ENCODE results near the gene FAM107B. TPM values are rescaled to one million over a fixed set of nuclear protein-coding genes. Genes with fewer than 3 reads are reported as not detected.

The FAM107B gene
- total RNA-seq, 1 experiment from 2014 or later, result 41.6 TPM

- Histone ChIP-seq H3K4me2 (ENCODE audit: low read length) (no peak overlapping the region), H3K4me3 (replicated peaks in 1 of 2; ENCODE audit: low read depth in 1 of 2, low read length in 2 of 2) (no peak overlapping the region), H4K20me1 (ENCODE audit: insufficient read depth) (no peaks in the 10 kb centered on the region), H3K9ac (ENCODE audit: low read length) (no peak overlapping the region), H3K9me2 (ENCODE audit: insufficient read depth) (no peaks in the 10 kb centered on the region), H3K36me3 (ENCODE audit: control insufficient read depth in 1 of 2, insufficient read depth in 2 of 2, low read length in 2 of 2) (no peaks in the 10 kb centered on the region), H3K27ac (ENCODE audit: low read depth, low read length) (no peak overlapping the region), H2AFZ (ENCODE audit: low read depth, low read length, poor library complexity, severe bottlenecking) (no peak overlapping the region), H3K79me2 (ENCODE audit: insufficient read depth, low read length) (peaks cover 7% of the 10 kb centered on the region; the same call in 1 of the 2 replicates), H3K9me3 (ENCODE audit: control insufficient read depth in 1 of 2, insufficient read depth in 1 of 2, low read depth in 1 of 2, low read length in 2 of 2) (no peaks in the 10 kb centered on the region), H3K27me3 (ENCODE audit: insufficient read depth, low read length) (no peaks in the 10 kb centered on the region), H3K4me1 (ENCODE audit: control insufficient read depth in 1 of 2, insufficient read depth in 2 of 2, low read length in 2 of 2) (peaks cover 17 to 26% of the 10 kb centered on the region in 2 experiments)
- DNase-seq (ENCODE audit: low read depth, low spot score) (no peak), ATAC-seq (no peak)
- ChIA-PET CTCF (no interaction called here), POLR2A (no interaction called here), RAD21 (ENCODE audit: low non-redundant PET in 1 of 2, low total read pairs in 2 of 2, uncharacterized antibody in 2 of 2, unreplicated experiment in 2 of 2) (no interaction called here)
- intact Hi-C loops (cut with micrococcal nuclease), result no loop called here
- BruUV-seq (replicated peaks), result no TSS peak
- TF ChIP-seq CBX3 (IDR thresholded peaks at IDR 0.05; ENCODE audit: low read depth), result no peak
- TF ChIP-seq TCF7L2 (IDR thresholded peaks at IDR 0.05; ENCODE audit: borderline replicate concordance, extremely low read depth, insufficient read depth, insufficient read length), result no peak
- TF ChIP-seq POLR2AphosphoS5 (IDR thresholded peaks at IDR 0.05; ENCODE audit: low read depth, low read length), result no peak
- TF ChIP-seq ZBTB33 (IDR thresholded peaks at IDR 0.05; ENCODE audit: extremely low read depth, insufficient replicate concordance, low read length), result no peak
- TF ChIP-seq ZFX (IDR thresholded peaks at IDR 0.05), result no peak
- no peak for TF ChIP-seq EZH2 (IDR thresholded peaks at IDR 0.05)
- TF ChIP-seq, protein P1, sequence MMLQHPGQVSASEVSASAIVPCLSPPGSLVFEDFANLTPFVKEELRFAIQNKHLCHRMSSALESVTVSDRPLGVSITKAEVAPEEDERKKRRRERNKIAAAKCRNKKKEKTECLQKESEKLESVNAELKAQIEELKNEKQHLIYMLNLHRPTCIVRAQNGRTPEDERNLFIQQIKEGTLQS (IDR thresholded peaks at IDR 0.05), result no peak
- TF ChIP-seq EGR1 (IDR thresholded peaks at IDR 0.05; ENCODE audit: low read depth), result no peak
- TF ChIP-seq RAD21 (IDR thresholded peaks at IDR 0.05; ENCODE audit: low read depth), result no peak
- TF ChIP-seq EZH2phosphoT487 (IDR thresholded peaks at IDR 0.05; ENCODE audit: borderline replicate concordance), result no peak
- TF ChIP-seq FOSL1 (IDR thresholded peaks at IDR 0.05; ENCODE audit: low read depth), result no peak
Measured at GRCh38 chr10:14594878-14595525, 179.7 kb downstream of the FAM107B start.
